ENCODE results near the gene FNDC3B. TPM values are rescaled to one million over a fixed set of nuclear protein-coding genes. Genes with fewer than 3 reads are reported as not detected.
A peak's percentile ranks its signal among the peaks of the same experiment; 100 is the strongest.

The FNDC3B gene
- total RNA-seq, 2 experiments from 2014 or later: 9.2 to 13.5 TPM

GRCh38 chr3:172104471-172105072, 65.2 kb downstream of the FNDC3B start:
- Mint-ChIP-seq H3K27me3 (ENCODE audit: low read depth) (no peaks in the 10 kb centered on the region), H3K4me1 (ENCODE audit: low read depth) (peaks cover 80% of the 10 kb centered on the region), H3K4me3 (no peak overlapping the region), H3K9me3 (no peaks in the 10 kb centered on the region), H3K36me3 (ENCODE audit: low read depth) (peaks cover 2% of the 10 kb centered on the region), H3K27ac (no peak overlapping the region)
- CTCF ChIA-PET: interaction anchor here (0.6 to 1.0 kb wide), 3 partner anchors 69 to 1050 kb away, joined by 3 to 6 read pairs (median 4); no protein-coding TSS in a partner anchor
- no peak for DNase-seq
- intact Hi-C loops (cut with micrococcal nuclease): loop anchor here (5.0 to 10.0 kb wide), 3 partner anchors 478 to 930 kb away; no protein-coding TSS in a partner anchor

DNA sequence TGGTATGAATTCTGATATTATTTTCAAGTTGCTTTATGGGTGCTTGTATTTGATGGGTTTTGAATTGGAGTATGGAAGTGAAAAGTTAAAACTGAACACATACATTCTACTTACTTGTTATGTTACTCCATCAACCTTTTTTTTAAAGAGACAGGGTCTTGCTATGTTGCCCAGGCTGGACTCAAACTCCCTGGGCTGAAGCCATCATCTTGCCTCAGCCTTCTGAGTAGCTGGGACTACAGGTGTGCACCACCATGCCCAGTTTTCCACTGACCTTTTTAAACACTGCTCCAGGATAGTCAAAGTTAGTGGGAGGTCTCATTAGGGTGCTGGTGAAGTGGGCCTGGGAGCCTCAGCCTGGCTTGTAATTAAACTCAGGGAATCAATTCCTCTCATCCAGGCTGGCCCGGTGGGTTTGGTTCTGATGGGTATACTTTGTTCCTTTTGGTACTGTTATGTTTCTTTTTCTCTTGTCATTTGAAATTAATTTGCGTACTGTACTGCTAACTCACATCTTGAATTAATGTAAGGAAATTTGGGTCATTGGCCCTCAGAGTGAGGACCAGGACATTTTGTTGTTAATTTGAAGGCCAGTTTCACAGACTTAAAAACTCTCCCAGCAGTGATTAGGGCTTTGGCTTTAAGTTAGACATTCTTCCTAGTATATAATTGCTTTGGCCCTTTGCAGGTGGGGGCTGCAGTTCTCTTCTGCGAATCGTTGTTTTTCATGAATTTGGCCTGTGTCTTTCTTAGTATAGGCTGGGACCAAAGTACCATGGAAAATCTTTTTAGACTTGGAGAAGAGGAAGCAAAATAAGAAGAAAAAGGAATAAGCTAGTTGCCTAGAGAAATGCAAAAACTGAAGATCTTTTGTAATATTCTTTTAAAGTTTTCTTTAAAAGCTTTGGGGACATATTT, 66.9 kb downstream of the FNDC3B start:
- no peak for DNase-seq
- Mint-ChIP-seq H3K9me3 (no peaks in the 10 kb centered on the region), H3K4me3 (no peak overlapping the region), H3K27ac (no peak overlapping the region), H3K36me3 (ENCODE audit: low read depth) (peaks cover 2% of the 10 kb centered on the region), H3K4me1 (ENCODE audit: low read depth) (peaks cover 78% of the 10 kb centered on the region), H3K27me3 (ENCODE audit: low read depth) (no peaks in the 10 kb centered on the region)
- intact Hi-C loops (cut with micrococcal nuclease): loop anchor here (2.0 to 10.0 kb wide), 5 partner anchors 39 to 931 kb away; no protein-coding TSS in a partner anchor
- CTCF ChIA-PET: interaction anchor here (0.6 to 1.1 kb wide), 5 partner anchors 22 to 532 kb away, joined by 3 to 4 read pairs (median 3); no protein-coding TSS in a partner anchor

DNA sequence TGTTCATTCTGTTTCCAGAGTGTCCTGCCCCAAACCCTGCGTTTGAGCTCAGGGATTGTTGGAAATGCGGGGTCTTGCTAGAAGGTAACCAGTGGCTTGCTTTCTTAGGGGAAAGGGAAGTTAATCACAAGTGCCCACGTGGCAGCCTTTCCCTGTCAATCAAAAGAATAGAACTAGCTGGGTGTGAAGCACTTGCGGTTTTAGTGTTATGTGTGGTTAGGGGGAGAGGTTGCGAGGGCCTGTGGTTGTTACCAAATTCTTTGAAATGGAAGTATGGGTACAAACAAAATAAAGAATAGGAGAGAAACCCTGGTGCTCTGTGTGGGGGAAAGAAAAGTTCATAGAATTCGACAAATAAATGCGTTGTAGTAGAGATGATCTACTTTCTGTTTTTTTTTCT, 67.6 kb downstream of the FNDC3B start:
- Mint-ChIP-seq H3K4me3 (peak overlapping the region; percentile 52), H3K36me3 (ENCODE audit: low read depth) (peaks cover 2% of the 10 kb centered on the region), H3K9me3 (no peaks in the 10 kb centered on the region), H3K4me1 (ENCODE audit: low read depth) (peaks cover 72% of the 10 kb centered on the region), H3K27me3 (ENCODE audit: low read depth) (no peaks in the 10 kb centered on the region), H3K27ac (peak overlapping the region; percentile 84)
- intact Hi-C loops (cut with micrococcal nuclease): loop anchor here (1.0 to 10.0 kb wide), 14 partner anchors 12 to 932 kb away; partner anchors contain the start of gene FNDC3B
- CTCF ChIA-PET: interaction anchor here (0.6 to 1.1 kb wide), 5 partner anchors 21 to 532 kb away, joined by 3 to 5 read pairs (median 4); no protein-coding TSS in a partner anchor
- DNase-seq: peak; percentile 79

DNA sequence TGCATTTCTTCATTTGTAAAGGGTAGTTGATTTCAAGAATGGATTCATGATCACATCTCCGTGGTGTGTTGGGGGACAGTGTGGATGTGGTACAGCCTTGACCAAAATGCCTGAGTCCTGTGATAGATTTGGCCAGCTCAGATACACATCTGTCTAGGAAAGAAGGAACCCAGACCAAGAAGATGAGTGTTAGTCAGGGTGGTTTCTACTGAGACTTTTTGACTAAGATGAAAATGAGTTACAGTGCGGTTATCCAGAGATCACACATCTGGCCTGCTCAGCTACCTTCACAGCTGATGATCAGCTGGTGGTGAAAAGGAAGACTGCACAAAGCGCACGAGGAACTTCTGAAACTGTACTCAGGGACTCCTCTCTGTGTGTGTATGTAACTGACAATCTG, 68.0 kb downstream of the FNDC3B start:
- intact Hi-C loops (cut with micrococcal nuclease): loop anchor here (1.0 to 10.0 kb wide), 14 partner anchors 12 to 933 kb away; partner anchors contain the start of gene FNDC3B
- Mint-ChIP-seq H3K36me3 (ENCODE audit: low read depth) (peaks cover 2% of the 10 kb centered on the region), H3K9me3 (no peaks in the 10 kb centered on the region), H3K4me3 (peak overlapping the region; percentile 52), H3K27ac (peak overlapping the region; percentile 84), H3K27me3 (ENCODE audit: low read depth) (no peaks in the 10 kb centered on the region), H3K4me1 (ENCODE audit: low read depth) (peaks cover 68% of the 10 kb centered on the region)
- peak; percentile 84 for DNase-seq
- CTCF ChIA-PET: interaction anchor here (0.6 to 1.1 kb wide), 8 partner anchors 12 to 329 kb away, joined by 3 to 5 read pairs (median 3); no protein-coding TSS in a partner anchor

DNA sequence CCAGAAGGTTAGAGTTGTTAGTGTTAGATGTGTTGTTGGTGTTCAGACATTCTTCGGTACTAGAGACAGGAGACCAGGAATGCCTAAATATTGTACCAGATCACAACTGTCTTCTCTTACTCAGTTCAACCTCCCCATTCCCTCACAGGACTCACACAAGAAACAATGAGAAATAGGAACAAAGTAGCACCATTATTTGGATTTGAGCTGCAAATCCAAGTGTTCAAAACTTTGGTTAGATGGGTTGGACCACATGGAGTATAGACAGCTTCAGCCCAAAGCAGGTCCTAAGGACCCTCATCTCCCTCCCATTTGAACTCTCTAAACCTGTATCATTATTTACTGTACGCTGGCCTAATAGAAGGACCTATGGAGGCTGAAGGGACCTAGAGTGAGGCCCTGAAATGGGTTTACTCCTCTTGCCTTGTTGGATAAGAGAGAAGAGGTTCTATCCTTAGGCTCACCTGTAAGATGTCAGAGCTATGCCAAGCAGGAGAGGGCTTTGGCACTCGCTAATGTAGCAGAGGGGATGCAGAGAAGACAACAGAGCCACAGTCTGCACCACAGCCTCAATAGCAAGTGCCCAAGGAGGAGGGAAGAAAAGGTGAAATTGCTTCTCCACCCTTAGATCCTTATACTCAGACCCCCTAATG, 70.9 kb downstream of the FNDC3B start:
- Mint-ChIP-seq H3K36me3 (ENCODE audit: low read depth) (peaks cover 11% of the 10 kb centered on the region), H3K4me3 (no peak overlapping the region), H3K4me1 (ENCODE audit: low read depth) (peaks cover 48% of the 10 kb centered on the region), H3K9me3 (no peaks in the 10 kb centered on the region), H3K27ac (no peak overlapping the region), H3K27me3 (ENCODE audit: low read depth) (no peaks in the 10 kb centered on the region)
- CTCF ChIA-PET: no interaction called here
- intact Hi-C loops (cut with micrococcal nuclease): no loop called here
- DNase-seq: no peak

DNA sequence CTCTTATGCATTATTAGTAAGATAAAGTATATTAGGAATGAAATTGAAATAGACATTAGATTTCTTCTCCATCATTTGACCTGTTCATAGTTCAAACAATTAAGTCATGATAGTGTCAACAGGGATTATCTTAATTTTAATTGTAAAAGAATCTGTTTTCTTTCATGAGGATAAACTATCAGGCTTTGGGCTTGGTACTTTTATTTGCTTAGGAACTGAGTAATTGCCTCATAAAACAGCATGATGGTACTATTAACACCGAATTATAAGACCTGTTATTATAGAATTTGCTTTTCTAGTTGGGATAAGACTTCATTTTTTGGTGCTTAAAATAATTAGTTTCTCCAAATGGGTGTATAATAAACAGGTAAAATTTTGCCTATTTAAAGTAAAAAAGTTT, 71.8 kb downstream of the FNDC3B start:
- no peak overlapping the region for H3K27ac Mint-ChIP-seq
- H3K9me3 Mint-ChIP-seq: no peaks in the 10 kb centered on the region
- no peak for DNase-seq
- CTCF ChIA-PET: no interaction called here
- intact Hi-C loops (cut with micrococcal nuclease): no loop called here
- no peaks in the 10 kb centered on the region for H3K27me3 Mint-ChIP-seq (ENCODE audit: low read depth)
- H3K36me3 Mint-ChIP-seq (ENCODE audit: low read depth): peaks cover 11% of the 10 kb centered on the region
- peaks cover 41% of the 10 kb centered on the region for H3K4me1 Mint-ChIP-seq (ENCODE audit: low read depth)
- no peak overlapping the region for H3K4me3 Mint-ChIP-seq

DNA sequence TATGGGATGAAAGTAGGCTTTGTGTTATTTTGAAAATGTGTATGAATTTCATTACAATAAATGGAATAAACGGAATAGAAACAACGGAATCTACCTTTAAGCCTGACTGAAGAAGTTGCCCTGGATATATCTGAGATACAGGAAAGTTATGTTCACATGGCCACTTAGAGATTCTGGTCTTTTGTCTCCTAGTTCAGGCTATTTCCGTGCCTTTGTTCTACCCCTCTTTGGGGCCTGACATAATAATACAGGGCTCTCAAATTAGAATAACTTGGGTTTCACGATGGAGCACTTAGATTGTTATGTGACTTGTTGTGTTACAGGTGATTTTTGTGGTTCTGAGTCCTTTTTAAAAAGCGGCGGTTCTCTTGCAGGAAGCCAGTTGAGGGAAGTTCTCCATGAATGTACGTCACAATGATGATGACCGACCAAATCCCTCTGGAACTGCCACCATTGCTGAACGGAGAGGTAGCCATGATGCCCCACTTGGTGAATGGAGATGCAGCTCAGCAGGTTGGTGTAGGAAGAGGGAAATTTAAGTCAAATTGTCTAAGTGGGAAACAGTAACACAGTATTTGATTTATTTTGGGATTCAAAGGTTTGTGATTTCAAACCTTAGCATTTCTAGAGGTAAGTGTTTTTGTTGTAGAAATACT, 72.8 kb downstream of the FNDC3B start:
- peaks cover 11% of the 10 kb centered on the region for H3K36me3 Mint-ChIP-seq (ENCODE audit: low read depth)
- H3K27ac Mint-ChIP-seq: no peak overlapping the region
- no peaks in the 10 kb centered on the region for H3K27me3 Mint-ChIP-seq (ENCODE audit: low read depth)
- no peak overlapping the region for H3K4me3 Mint-ChIP-seq
- intact Hi-C loops (cut with micrococcal nuclease): no loop called here
- no peak for DNase-seq
- H3K9me3 Mint-ChIP-seq: no peaks in the 10 kb centered on the region
- H3K4me1 Mint-ChIP-seq (ENCODE audit: low read depth): peaks cover 30% of the 10 kb centered on the region
- CTCF ChIA-PET: no interaction called here

DNA sequence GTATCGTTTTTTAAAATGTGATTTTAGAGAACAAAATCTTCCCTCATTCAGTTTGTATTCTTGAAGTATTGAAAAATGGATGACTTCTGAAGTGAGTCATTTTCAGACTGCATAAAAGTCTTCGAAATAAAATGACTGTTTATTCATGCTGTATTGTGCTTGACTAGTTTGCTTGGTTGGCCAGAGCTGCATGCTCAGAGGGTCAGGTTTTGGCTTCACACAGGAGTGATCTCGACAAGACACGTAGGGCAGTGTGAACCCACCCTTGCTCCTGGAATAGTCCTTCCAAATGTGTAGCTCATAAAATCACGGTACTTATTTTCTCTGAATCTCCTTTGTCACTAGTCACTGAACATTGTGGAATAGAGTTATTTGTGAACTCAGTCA, 73.3 kb downstream of the FNDC3B start:
- H3K27me3 Mint-ChIP-seq (ENCODE audit: low read depth): no peaks in the 10 kb centered on the region
- DNase-seq: no peak
- H3K27ac Mint-ChIP-seq: no peak overlapping the region
- intact Hi-C loops (cut with micrococcal nuclease): no loop called here
- CTCF ChIA-PET: no interaction called here
- no peaks in the 10 kb centered on the region for H3K9me3 Mint-ChIP-seq
- H3K4me1 Mint-ChIP-seq (ENCODE audit: low read depth): peaks cover 25% of the 10 kb centered on the region
- H3K4me3 Mint-ChIP-seq: no peak overlapping the region
- peaks cover 11% of the 10 kb centered on the region for H3K36me3 Mint-ChIP-seq (ENCODE audit: low read depth)

- intact Hi-C loops (cut with micrococcal nuclease): no loop called here
- Mint-ChIP-seq H3K27ac (no peak overlapping the region), H3K4me1 (ENCODE audit: low read depth) (peaks cover 15% of the 10 kb centered on the region), H3K4me3 (no peak overlapping the region), H3K9me3 (no peaks in the 10 kb centered on the region), H3K27me3 (ENCODE audit: low read depth) (no peaks in the 10 kb centered on the region), H3K36me3 (ENCODE audit: low read depth) (peaks cover 15% of the 10 kb centered on the region)
- no peak for DNase-seq
- CTCF ChIA-PET: no interaction called here
Observed at GRCh38 chr3:172113710-172114109, 74.3 kb downstream of the FNDC3B start.

DNA sequence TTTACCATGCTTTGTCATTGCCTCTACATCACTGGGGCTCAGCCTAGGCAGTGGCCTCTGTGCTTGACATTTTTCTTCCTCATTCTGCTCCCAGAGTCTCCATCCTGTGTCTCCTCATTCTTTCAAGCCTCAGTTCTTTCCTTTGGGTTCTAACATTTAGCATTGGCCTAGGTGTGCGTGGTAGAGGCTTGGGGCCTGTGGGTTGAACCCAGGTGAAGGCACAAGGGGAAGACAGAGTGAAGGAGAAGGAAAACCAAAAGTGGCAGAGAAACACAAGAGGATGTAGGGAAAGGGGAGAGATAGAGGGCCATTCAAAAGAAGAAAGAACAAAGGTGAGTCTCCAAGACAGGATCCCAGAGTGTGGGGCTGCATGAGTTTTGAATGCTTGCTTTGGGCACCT, 75.7 kb downstream of the FNDC3B start:
- Mint-ChIP-seq H3K4me3 (no peak overlapping the region), H3K36me3 (ENCODE audit: low read depth) (peaks cover 19% of the 10 kb centered on the region), H3K9me3 (no peaks in the 10 kb centered on the region), H3K27me3 (ENCODE audit: low read depth) (no peaks in the 10 kb centered on the region), H3K4me1 (ENCODE audit: low read depth) (peaks cover 4% of the 10 kb centered on the region), H3K27ac (no peak overlapping the region)
- no peak for DNase-seq
- CTCF ChIA-PET: interaction anchor here (0.6 kb wide), 1 partner anchor 7 kb away, joined by 3 read pairs; no protein-coding TSS in a partner anchor
- intact Hi-C loops (cut with micrococcal nuclease): no loop called here

DNA sequence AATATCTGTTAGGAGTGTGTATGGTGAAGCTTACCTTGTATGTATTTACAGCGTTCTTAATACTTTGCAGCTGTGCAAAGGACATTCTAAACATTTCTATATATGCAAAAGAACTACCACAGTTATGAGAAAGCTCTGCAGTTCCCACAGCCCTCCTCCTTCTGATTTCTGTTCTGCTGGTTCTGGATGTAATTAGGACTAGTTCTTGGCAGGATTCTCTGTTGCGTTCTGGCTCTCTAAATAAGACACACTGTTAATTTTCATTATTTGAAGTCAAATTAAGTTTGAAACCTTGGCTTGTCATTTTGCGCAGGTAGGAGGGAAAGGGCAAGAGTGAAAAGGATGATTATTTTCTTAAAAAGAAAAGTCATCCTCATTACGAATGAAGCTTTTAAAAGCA, 76.4 kb downstream of the FNDC3B start:
- Mint-ChIP-seq H3K9me3 (no peaks in the 10 kb centered on the region), H3K4me3 (no peak overlapping the region), H3K4me1 (ENCODE audit: low read depth) (peaks cover 3% of the 10 kb centered on the region), H3K27ac (no peak overlapping the region), H3K27me3 (ENCODE audit: low read depth) (no peaks in the 10 kb centered on the region), H3K36me3 (ENCODE audit: low read depth) (peaks cover 19% of the 10 kb centered on the region)
- intact Hi-C loops (cut with micrococcal nuclease): no loop called here
- DNase-seq: no peak
- CTCF ChIA-PET: interaction anchor here (0.6 kb wide), 1 partner anchor 8 kb away, joined by 3 read pairs; no protein-coding TSS in a partner anchor

GRCh38 chr3:172118019-172118418, 78.6 kb downstream of the FNDC3B start:
- no peak overlapping the region for H3K4me3 Mint-ChIP-seq
- no peak overlapping the region for H3K27ac Mint-ChIP-seq
- intact Hi-C loops (cut with micrococcal nuclease): no loop called here
- no peaks in the 10 kb centered on the region for H3K9me3 Mint-ChIP-seq
- CTCF ChIA-PET: no interaction called here
- H3K27me3 Mint-ChIP-seq (ENCODE audit: low read depth): no peaks in the 10 kb centered on the region
- no peaks in the 10 kb centered on the region for H3K4me1 Mint-ChIP-seq (ENCODE audit: low read depth)
- no peak for DNase-seq
- peaks cover 18% of the 10 kb centered on the region for H3K36me3 Mint-ChIP-seq (ENCODE audit: low read depth)
